Colonic mucosa (tissue), 4 donors: Measurements from ENCODE around the gene TMEM91. TPM values are rescaled to one million over a fixed set of nuclear protein-coding genes. Genes with fewer than 3 reads are reported as not detected.

Experiments used
- DNase-seq: peaks from one replicate; pipeline ENCODE4 v3.0.0-alpha.2; 2020
- H3K27ac ChIP-seq: fragments of 200-600 bp; one replicate; pipeline ENCODE4 v1.8.0; 2021
- H3K27me3 ChIP-seq: fragments of 200-600 bp; one replicate; pipeline ENCODE4 v1.8.0; 2021
- H3K36me3 ChIP-seq: fragments of 200-600 bp; one replicate; pipeline ENCODE4 v1.8.0; 2021
- H3K4me1 ChIP-seq: fragments of 200-600 bp; one replicate; pipeline ENCODE4 v1.8.0; 2021; ENCODE audit warnings: mild to moderate bottlenecking
- H3K4me3 ChIP-seq: fragments of 200-600 bp; one replicate; pipeline ENCODE4 v1.8.0; 2021
- H3K9ac ChIP-seq, 2 donors: one replicate each; pipeline ENCODE4 v1.7.0; 2013; ENCODE audit warnings: control low read depth in 2 of 2, low read depth in 2 of 2, low read length in 2 of 2
- H3K9me3 ChIP-seq: fragments of 200-600 bp; one replicate; pipeline ENCODE4 v1.8.0; 2021
- intact Hi-C: fragments of 100-400 bp; cut with DNase I; formaldehyde crosslinking; loops from one replicate; pipeline ENCODE4 v1.14.1; 2022
- total RNA-seq, 2 donors: library from RNA; stranded (reverse); fragmentation: NEBNext Ultra II Directional in 1 of 2; extraction: Animal tissue kit (Norgen Biotek cat#: 25700) in 1 of 2; gene quantifications; one replicate each; pipeline ENCODE4 v1.2.1, GENCODE V29; 2021
- TF ChIP-seq, protein P1 (sequence below): fragments of 200-600 bp; IDR thresholded peaks from one replicate; pipeline ENCODE4 v1.8.0; 2022; ENCODE audit warnings: antibody characterized with exemption, mild to moderate bottlenecking
- donor health status: healthy.
- donor health status: DM: no; HTN: no; CAD: no.
- donor health status: DM: no; HTN: no; CAD: no.

TMEM91 gene
- total RNA-seq, 2 donors from 2014 or later = 2.0 to 3.6 TPM

DNA sequence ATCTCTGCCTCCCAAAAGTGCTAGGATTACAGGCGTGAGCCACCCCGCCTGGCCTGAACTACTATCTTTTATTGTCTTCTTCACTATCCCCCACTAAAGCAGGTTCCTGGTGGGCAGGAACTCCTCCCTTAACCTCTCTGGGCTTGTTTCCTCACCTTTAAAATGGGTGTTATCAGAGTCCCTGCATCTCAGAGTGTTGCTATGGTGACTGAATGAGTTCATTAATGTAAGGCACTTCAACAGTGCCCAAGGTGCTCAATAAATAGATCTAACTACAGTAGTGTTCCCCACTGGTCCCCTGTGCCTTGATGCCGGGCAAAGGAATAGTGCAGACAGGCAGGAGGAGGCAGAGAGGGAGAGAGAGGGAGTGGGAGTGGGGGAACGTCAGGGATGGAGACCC lies 45.9 kb upstream of the TMEM91 start:
- no peak overlapping the region for H3K9ac ChIP-seq
- intact Hi-C loops = no loop called here
- no peak overlapping the region for H3K4me3 ChIP-seq
- H3K4me1 ChIP-seq = peaks cover 19% of the 10 kb centered on the region
- TF ChIP-seq, protein P1, sequence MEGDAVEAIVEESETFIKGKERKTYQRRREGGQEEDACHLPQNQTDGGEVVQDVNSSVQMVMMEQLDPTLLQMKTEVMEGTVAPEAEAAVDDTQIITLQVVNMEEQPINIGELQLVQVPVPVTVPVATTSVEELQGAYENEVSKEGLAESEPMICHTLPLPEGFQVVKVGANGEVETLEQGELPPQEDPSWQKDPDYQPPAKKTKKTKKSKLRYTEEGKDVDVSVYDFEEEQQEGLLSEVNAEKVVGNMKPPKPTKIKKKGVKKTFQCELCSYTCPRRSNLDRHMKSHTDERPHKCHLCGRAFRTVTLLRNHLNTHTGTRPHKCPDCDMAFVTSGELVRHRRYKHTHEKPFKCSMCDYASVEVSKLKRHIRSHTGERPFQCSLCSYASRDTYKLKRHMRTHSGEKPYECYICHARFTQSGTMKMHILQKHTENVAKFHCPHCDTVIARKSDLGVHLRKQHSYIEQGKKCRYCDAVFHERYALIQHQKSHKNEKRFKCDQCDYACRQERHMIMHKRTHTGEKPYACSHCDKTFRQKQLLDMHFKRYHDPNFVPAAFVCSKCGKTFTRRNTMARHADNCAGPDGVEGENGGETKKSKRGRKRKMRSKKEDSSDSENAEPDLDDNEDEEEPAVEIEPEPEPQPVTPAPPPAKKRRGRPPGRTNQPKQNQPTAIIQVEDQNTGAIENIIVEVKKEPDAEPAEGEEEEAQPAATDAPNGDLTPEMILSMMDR = no peak
- no peak for DNase-seq
- H3K27me3 ChIP-seq = no peaks in the 10 kb centered on the region
- H3K36me3 ChIP-seq = no peaks in the 10 kb centered on the region
- H3K27ac ChIP-seq = no peak overlapping the region
- no peaks in the 10 kb centered on the region for H3K9me3 ChIP-seq

DNA sequence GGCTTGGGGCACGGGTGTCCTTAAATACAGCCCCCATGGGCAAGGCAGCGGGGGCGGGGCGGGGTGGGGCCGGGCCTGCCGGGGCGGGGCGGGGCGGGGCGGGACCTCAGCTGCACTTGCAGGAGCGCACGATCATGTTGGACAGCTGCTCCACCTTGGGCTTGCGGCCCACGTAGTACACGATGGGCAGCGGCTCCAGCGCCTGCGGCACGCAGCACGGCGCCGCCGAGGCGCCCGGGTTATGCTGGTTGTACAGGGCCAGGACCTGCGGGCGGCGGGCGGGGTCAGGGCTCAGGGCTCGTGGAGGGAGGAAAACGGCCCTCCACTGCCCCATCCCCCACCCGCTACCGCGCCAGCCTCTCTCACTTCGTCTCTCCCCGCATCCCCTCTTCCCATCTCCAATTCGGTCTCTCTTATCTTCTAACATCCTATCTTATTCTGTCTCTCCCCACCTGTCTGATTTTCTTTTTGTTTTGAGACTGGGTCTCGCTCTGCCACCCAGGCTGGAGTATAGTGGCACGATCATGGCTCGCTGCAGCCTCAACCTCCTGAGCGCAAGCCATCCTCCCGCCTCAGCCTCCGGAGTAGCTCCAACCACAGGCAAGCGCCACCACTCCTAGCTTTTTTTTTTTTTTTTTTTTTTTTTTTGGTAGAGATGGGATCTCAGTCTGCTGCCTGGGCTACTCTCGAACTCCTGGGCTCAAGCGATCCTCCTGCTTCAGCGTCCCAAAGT lies 45.2 kb upstream of the TMEM91 start:
- peaks cover 14% of the 10 kb centered on the region for H3K4me1 ChIP-seq
- DNase-seq = no peak
- no peaks in the 10 kb centered on the region for H3K36me3 ChIP-seq
- H3K27ac ChIP-seq = no peak overlapping the region
- no peak overlapping the region for H3K4me3 ChIP-seq
- intact Hi-C loops = no loop called here
- H3K27me3 ChIP-seq = no peaks in the 10 kb centered on the region
- no peaks in the 10 kb centered on the region for H3K9me3 ChIP-seq
- TF ChIP-seq, protein P1 = no peak
- no peak overlapping the region for H3K9ac ChIP-seq

DNA sequence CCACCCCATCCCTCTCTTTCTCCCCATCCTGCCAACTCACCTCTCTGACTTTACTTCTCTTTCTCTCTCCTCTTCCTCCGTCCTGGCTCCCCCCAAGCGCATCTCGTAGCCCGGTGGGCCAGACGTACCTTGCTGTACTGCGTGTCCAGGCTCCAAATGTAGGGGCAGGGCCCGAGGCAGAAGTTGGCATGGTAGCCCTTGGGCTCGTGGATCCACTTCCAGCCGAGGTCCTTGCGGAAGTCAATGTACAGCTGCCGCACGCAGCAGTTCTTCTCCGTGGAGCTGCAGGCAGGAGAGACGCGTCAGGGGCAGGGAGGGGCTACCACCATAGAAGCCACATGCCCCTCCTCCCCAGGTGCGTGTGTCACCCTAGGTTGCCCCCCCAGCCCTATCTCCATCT lies 44.3 kb upstream of the TMEM91 start:
- TF ChIP-seq, protein P1 = no peak
- no peak overlapping the region for H3K27ac ChIP-seq
- no peaks in the 10 kb centered on the region for H3K36me3 ChIP-seq
- H3K9ac ChIP-seq = no peak overlapping the region
- no peak overlapping the region for H3K4me3 ChIP-seq
- H3K27me3 ChIP-seq = no peaks in the 10 kb centered on the region
- H3K4me1 ChIP-seq = peaks cover 14% of the 10 kb centered on the region
- DNase-seq = no peak
- intact Hi-C loops = no loop called here
- H3K9me3 ChIP-seq = no peaks in the 10 kb centered on the region

DNA sequence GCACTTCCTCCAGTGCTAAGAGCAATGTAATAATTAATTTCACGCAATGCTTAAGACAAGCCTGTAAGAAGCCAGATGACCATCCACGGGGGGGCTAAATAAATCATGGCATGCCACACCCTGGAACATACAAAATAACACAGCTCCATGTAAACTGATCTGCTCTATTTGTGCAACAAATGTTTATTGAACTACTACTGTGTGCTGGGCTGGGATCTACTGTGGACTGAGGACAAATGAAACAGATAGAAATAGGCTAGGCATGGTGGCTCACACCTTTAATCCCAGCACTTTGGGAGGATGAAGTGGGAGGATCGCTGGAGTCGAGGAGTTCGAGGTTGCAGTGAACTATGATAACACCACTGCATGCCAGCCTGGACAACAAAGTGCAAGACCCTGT lies 43.9 kb upstream of the TMEM91 start:
- H3K4me1 ChIP-seq = peaks cover 10% of the 10 kb centered on the region
- intact Hi-C loops = no loop called here
- no peak overlapping the region for H3K27ac ChIP-seq
- no peaks in the 10 kb centered on the region for H3K27me3 ChIP-seq
- no peak for DNase-seq
- H3K4me3 ChIP-seq = no peak overlapping the region
- no peak overlapping the region for H3K9ac ChIP-seq
- TF ChIP-seq, protein P1 = no peak
- no peaks in the 10 kb centered on the region for H3K9me3 ChIP-seq
- H3K36me3 ChIP-seq = no peaks in the 10 kb centered on the region

DNA sequence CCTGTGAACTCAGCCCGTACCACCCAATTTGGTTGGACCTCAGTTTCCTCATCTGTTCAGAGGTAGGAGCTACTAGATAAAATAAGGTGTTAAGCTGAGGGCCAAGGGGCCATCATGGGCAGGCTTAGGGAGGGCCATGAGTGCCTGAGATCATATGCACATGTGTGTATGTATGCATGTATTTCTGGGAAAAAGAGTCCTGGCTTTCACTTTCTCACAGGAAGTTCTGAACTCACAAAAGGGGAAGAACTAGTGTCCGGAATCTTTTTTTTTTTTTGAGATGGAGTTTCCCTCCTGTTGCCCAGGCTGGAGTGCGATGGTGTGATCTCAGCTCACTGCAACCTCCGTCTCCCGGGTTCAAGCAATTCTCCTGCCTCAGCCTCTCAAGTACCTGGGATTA lies 41.5 kb upstream of the TMEM91 start:
- no peak for DNase-seq
- Histone ChIP-seq H3K4me3 (no peak overlapping the region), H3K36me3 (no peaks in the 10 kb centered on the region), H3K4me1 (no peaks in the 10 kb centered on the region), H3K27ac (no peak overlapping the region), H3K9me3 (no peaks in the 10 kb centered on the region), H3K9ac (no peak overlapping the region), H3K27me3 (no peaks in the 10 kb centered on the region)
- intact Hi-C loops = no loop called here
- TF ChIP-seq, protein P1 = no peak
